K562 (cell line): ENCODE data around the gene SVBP. TPM values are rescaled to one million over a fixed set of nuclear protein-coding genes. Genes with fewer than 3 reads are reported as not detected.

Experiments used
- ATAC-seq: fragments of 200-7000 bp; cut with Tn5 transposase; 3 replicates; pipeline ENCODE4 v1.9.1; 2020; ENCODE audit warnings: moderate library complexity
- BruUV-seq: library from RNA; stranded (reverse); fragments of 400-500 nt; replicated peaks from 2 replicates; lab custom pipeline; 2021; lab: Mats Ljungman, UMichigan
- CTCF ChIA-PET: fragments of 300-600 bp; formaldehyde crosslinking; extraction: SDS; loops from one replicate; lab custom pipeline; 2021; ENCODE audit warnings: low intra/inter-chr PET ratio; lab: Yijun Ruan, JAX
- POLR2A ChIA-PET: fragments of 300-600, 350-650 bp; sonication (Branson Sonifier 250); formaldehyde crosslinking; extraction: SDS; loops from one replicate; lab custom pipeline; 2021; ENCODE audit warnings: antibody characterized with exemption, inconsistent platforms; lab: Yijun Ruan, JAX
- DNase-seq, 4 experiments: peaks; one replicate each; pipeline versions ENCODE4 v3.0.0 to v3.0.0-alpha.2; 2011 to 2018; ENCODE audit warnings: low spot score in 3 of 4, mixed read lengths in 3 of 4; ENCODE audit errors: extremely low read depth in 1 of 4
- FAIRE-seq: peaks from 2 replicates; lab custom pipeline; 2011; peaks lifted over from hg19 to GRCh38; lab: Jason Lieb, UNC
- H2AFZ ChIP-seq: 2 replicates; pipeline ENCODE4 v1.6.0; 2011; ENCODE audit warnings: low read depth, low read length, control low read depth, inconsistent platforms
- H3K27ac ChIP-seq: fragments of 200-600 bp; 3 replicates; pipeline ENCODE4 v1.8.0; 2011; ENCODE audit warnings: low read depth, mild to moderate bottlenecking, control low read depth, inconsistent platforms, low read length, moderate library complexity, mixed read lengths; ENCODE audit errors: extremely low read depth
- H3K27me3 ChIP-seq, 2 experiments: fragments of 300-600 bp in 1 of 2; 2 replicates in 1 of 2; 3 replicates in 1 of 2; pipeline versions ENCODE4 v1.6.0 to v1.8.0; 2011; ENCODE audit warnings: inconsistent platforms in 2 of 2, low read length in 2 of 2, mild to moderate bottlenecking in 1 of 2, mixed read lengths in 1 of 2, moderate library complexity in 1 of 2; ENCODE audit not compliant: control insufficient read depth in 2 of 2, insufficient read depth in 2 of 2
- H3K36me3 ChIP-seq: fragments of 300-600 bp; 3 replicates; pipeline ENCODE4 v1.8.0; 2011; ENCODE audit warnings: mild to moderate bottlenecking, low read length, inconsistent platforms; ENCODE audit not compliant: control insufficient read depth, insufficient read depth
- H3K4me1 ChIP-seq, 2 experiments: fragments of 200-600 bp in 1 of 2; replicated peaks in 1 of 2; 2 replicates in 1 of 2; 3 replicates in 1 of 2; pipeline versions ENCODE4 v1.5.1 to v1.8.0; 2011; ENCODE audit warnings: inconsistent platforms in 2 of 2, low read length in 2 of 2, mild to moderate bottlenecking in 1 of 2, mixed read lengths in 1 of 2, moderate library complexity in 1 of 2; ENCODE audit not compliant: control insufficient read depth in 2 of 2, insufficient read depth in 2 of 2
- H3K4me2 ChIP-seq: 2 replicates; pipeline ENCODE4 v1.6.1; 2011; ENCODE audit warnings: low read length, control low read depth, inconsistent platforms, mixed read lengths; ENCODE audit not compliant: insufficient read depth
- H3K4me3 ChIP-seq: fragments of 200-600 bp; sonication (generic), shearing (Covaris generic); 2 replicates; pipeline ENCODE4 v1.5.1; 2016; ENCODE audit warnings: control low read depth, inconsistent platforms
- H3K79me2 ChIP-seq: fragments of 200-600 bp; 3 replicates; pipeline ENCODE4 v1.8.0; 2011; ENCODE audit warnings: low read length, inconsistent platforms; ENCODE audit not compliant: control insufficient read depth, insufficient read depth
- H3K9ac ChIP-seq, 2 experiments: 2 replicates each; pipeline versions ENCODE4 v1.6.0 to v1.6.1; 2011; ENCODE audit warnings: low read depth in 2 of 2, low read length in 2 of 2, control low read depth in 1 of 2, inconsistent platforms in 1 of 2, mild to moderate bottlenecking in 1 of 2, mixed read lengths in 1 of 2; ENCODE audit not compliant: insufficient read depth in 1 of 2
- H3K9me1 ChIP-seq: one replicate; pipeline ENCODE4 v1.6.0; 2011; ENCODE audit warnings: inconsistent platforms, mild to moderate bottlenecking, low read length, moderate library complexity; ENCODE audit not compliant: control insufficient read depth, insufficient read depth
- H3K9me3 ChIP-seq: replicated peaks from 2 replicates; pipeline ENCODE4 v1.5.1; 2011; ENCODE audit warnings: low read depth, low read length, inconsistent platforms; ENCODE audit not compliant: control insufficient read depth, insufficient read depth
- H4K20me1 ChIP-seq: replicated peaks from 2 replicates; pipeline ENCODE4 v1.6.1; 2011; ENCODE audit warnings: low read length, inconsistent platforms, mixed read lengths; ENCODE audit not compliant: control insufficient read depth, insufficient read depth
- ID3 ChIP-seq, 2 experiments: fragments of 250-450 bp in 1 of 2; fragments of 450-650 bp in 1 of 2; sonication (Bioruptor Pico) in 1 of 2; IDR thresholded peaks; 2 replicates each; pipeline versions ENCODE4 v1.6.1 to v1.8.0; 2016 to 2021; ENCODE audit warnings: mild to moderate bottlenecking in 2 of 2, moderate library complexity in 2 of 2, missing compliant biosample characterization in 1 of 2, missing genetic modification characterization in 1 of 2
- PKNOX1 ChIP-seq: fragments of 450-650 bp; IDR thresholded peaks from 2 replicates; pipeline ENCODE4 v1.6.1; 2016
- WGBS: fragments of 100-300 bp; shearing (Covaris generic); methylation state at CpG from one replicate; pipeline ENCODE4 v1.1.6; 2016; ENCODE audit warnings: low coverage, mixed read lengths; ENCODE audit not compliant: insufficient coverage; ENCODE audit errors: missing lambda C conversion rate; 5-methylcytosine and 5-hydroxymethylcytosine counted together
- in situ Hi-C: fragments of 300-500 bp; cut with MboI; formaldehyde crosslinking; loops from 4 replicates; pipeline ENCODE4 v1.15.0; 2018; ENCODE audit warnings: inconsistent platforms, mixed read lengths
- intact Hi-C: fragments of 100-400 bp; cut with micrococcal nuclease; formaldehyde crosslinking; loops from 2 replicates; pipeline ENCODE4 v1.14.2; 2022
- polyA plus RNA-seq, 8 experiments: library from polyadenylated mRNA; depleted of rRNA in 4 of 8; stranded (reverse) in 5 of 8; unstranded in 3 of 8; fragments of >200 nt; fragmentation: Nextera tagmentation in 2 of 8; fragmentation: Illumina TruSeq in 1 of 8; extraction: Ambion mirVana in 2 of 8; extraction: Trizol in 1 of 8; gene quantifications; 2 replicates each; pipeline versions ENCODE4 v1.2.1 to v1.2.3, GENCODE V29; 2011 to 2014; ENCODE audit warnings: inconsistent platforms in 1 of 8, missing spikeins in 1 of 8
- total RNA-seq, 7 experiments: library from RNA; depleted of rRNA in 6 of 7; stranded (reverse); fragments of >200 nt in 6 of 7; fragmentation: Illumina TruSeq in 2 of 7; extraction: Trizol in 2 of 7; gene quantifications; 2 replicates each; pipeline versions ENCODE4 v1.2.1 to v1.2.3, GENCODE V29; 2011 to 2021; ENCODE audit warnings: low replicate concordance in 1 of 7

Gene SVBP
- total and polyA plus RNA-seq, 9 of the 15 experiments (the other 6 are each of a cell fraction or from before 2014, with no cell fraction given), result 31.7 to 49.7 (median 40.0) TPM

- ChIA-PET CTCF (interaction anchor here (1.8 kb wide), 1 partner anchor 299 kb away, joined by 6 read pairs; no protein-coding TSS in a partner anchor), POLR2A (no interaction called here)
- no peak overlapping the region for H3K4me2 ChIP-seq
- no peaks in the 10 kb centered on the region for H4K20me1 ChIP-seq
- no peaks in the 10 kb centered on the region for H3K9me3 ChIP-seq
- H3K79me2 ChIP-seq, result peaks cover 24% of the 10 kb centered on the region
- H3K4me1 ChIP-seq, result no peaks in the 10 kb centered on the region
- intact Hi-C loops (no loop called here), in situ Hi-C loops (loop anchor here (5.0 kb wide), 1 partner anchor 297 kb away; no protein-coding TSS in a partner anchor)
- no peak overlapping the region for H3K4me3 ChIP-seq
- DNase-seq (no peak), ATAC-seq (no peak)
- no TSS peak for BruUV-seq
- H3K27me3 ChIP-seq, result no peaks in the 10 kb centered on the region
- no peak overlapping the region for H2AFZ ChIP-seq
- no peak overlapping the region for H3K27ac ChIP-seq
- peak; percentile 56 for TF ChIP-seq PKNOX1
- no peak for TF ChIP-seq ID3 (CRISPR knock-in tag; IDR thresholded peaks at IDR 0.05)
- no peak for TF ChIP-seq ID3 (tag; IDR thresholded peaks at IDR 0.05)
- TF ChIP-seq, all 486 proteins: peak for 1
- WGBS, result 73% methylated on average over 5 of the region's 5 CpGs
- H3K9me1 ChIP-seq, result no peaks in the 10 kb centered on the region
- no peak for FAIRE-seq
- H3K9ac ChIP-seq, result no peak overlapping the region
- peaks cover 82% of the 10 kb centered on the region for H3K36me3 ChIP-seq
Observed at GRCh38 chr1:42774928-42775526, 42.2 kb downstream of the SVBP start.
